ENCODE data around the gene MREG. TPM values are rescaled to one million over a fixed set of nuclear protein-coding genes. Genes with fewer than 3 reads are reported as not detected.

The MREG gene
- total and polyA plus RNA-seq, 9 of the 15 experiments (the other 6 are each of a cell fraction or from before 2014, with no cell fraction given) = 0.77 to 3.8 (median 2.3) TPM

DNA sequence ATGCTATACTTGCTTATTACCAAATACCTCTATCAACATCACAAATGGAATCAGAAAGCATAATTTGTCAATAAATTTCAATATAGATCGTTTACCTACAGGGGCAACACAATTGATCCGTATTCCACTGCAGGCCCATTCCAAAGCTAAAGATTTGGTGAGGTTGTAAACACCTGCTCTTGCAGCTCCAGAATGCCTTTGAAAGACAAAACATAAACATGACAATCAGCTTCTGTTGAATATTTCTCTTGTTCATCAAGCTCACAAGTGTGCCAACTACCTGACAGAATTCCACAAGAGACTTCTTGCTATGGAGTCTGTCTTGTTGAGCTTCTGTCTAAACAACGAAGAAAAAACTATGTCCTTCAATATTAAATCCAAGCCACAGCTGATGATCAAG, 38.0 kb upstream of the MREG start (continued):
- TF ChIP-seq YY1 (IDR thresholded peaks at IDR 0.05; ENCODE audit: borderline replicate concordance in 1 of 3, control insufficient read depth in 1 of 3, extremely low read depth in 1 of 3, insufficient read depth in 3 of 3, insufficient read length in 1 of 3, insufficient replicate concordance in 2 of 3, low read depth in 1 of 3, low read length in 2 of 3) = no peak

DNA sequence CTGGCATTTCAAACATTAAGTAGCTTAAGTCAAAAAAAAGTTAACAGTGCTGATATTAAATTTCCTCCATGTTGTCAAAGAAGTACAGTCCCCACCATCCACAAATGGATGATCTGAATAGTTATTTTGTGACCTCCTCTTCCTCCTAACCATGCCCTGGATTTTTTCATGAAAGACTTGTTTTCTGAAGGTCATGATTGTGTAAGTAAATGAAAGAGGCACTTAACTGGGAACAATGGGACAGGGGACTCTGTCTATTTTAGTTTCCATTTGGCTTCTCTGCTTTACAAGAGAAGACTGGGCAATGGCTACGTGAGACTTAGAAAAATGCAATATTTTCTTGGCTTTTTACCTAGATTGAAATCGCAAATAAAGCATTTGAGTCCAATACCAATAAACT, 36.1 kb upstream of the MREG start:
- no peaks in the 10 kb centered on the region for H3K36me3 ChIP-seq (ENCODE audit: control insufficient read depth, insufficient read depth, low read length)
- H3K27me3 ChIP-seq (ENCODE audit: control insufficient read depth in 2 of 2, insufficient read depth in 2 of 2, low read length in 2 of 2) = no peaks in the 10 kb centered on the region
- in situ Hi-C loops (cut with MboI) = no loop called here
- no peaks in the 10 kb centered on the region for H4K20me1 ChIP-seq (replicated peaks; ENCODE audit: control insufficient read depth, insufficient read depth, low read length)
- FAIRE-seq = no peak
- no peak overlapping the region for H3K27ac ChIP-seq (ENCODE audit: extremely low read depth, low read depth, low read length)
- H2AFZ ChIP-seq (ENCODE audit: low read depth, low read length) = no peak overlapping the region
- no TSS peak for BruUV-seq (replicated peaks)
- ATAC-seq = no peak
- CTCF ChIA-PET (ENCODE audit: low intra/inter-chr PET ratio) = no interaction called here
- 55% methylated on average over 2 of the region's 2 CpGs for WGBS (ENCODE audit: insufficient coverage, low coverage, missing lambda C conversion rate)
- H3K4me3 ChIP-seq = no peak overlapping the region
- H3K4me2 ChIP-seq (ENCODE audit: insufficient read depth, low read length) = no peak overlapping the region
- intact Hi-C loops (cut with micrococcal nuclease) = no loop called here
- no peaks in the 10 kb centered on the region for H3K79me2 ChIP-seq (ENCODE audit: control insufficient read depth, insufficient read depth, low read length)
- H3K9ac ChIP-seq (ENCODE audit: insufficient read depth in 1 of 2, low read depth in 2 of 2, low read length in 2 of 2) = no peak overlapping the region
- DNase-seq (ENCODE audit: extremely low read depth in 1 of 4, low spot score in 3 of 4) = no peak
- POLR2A ChIA-PET = interaction anchor here (1.0 kb wide), 1 partner anchor 32 kb away, joined by 3 read pairs; the partner anchor contains the start of genes PECR and TMEM169
- H3K9me3 ChIP-seq (replicated peaks; ENCODE audit: control insufficient read depth, insufficient read depth, low read depth, low read length) = no peaks in the 10 kb centered on the region
- no peaks in the 10 kb centered on the region for H3K9me1 ChIP-seq (ENCODE audit: control insufficient read depth, insufficient read depth, low read length)
- H3K4me1 ChIP-seq (replicated peaks in 1 of 2; ENCODE audit: control insufficient read depth in 2 of 2, insufficient read depth in 2 of 2, low read length in 2 of 2) = no peaks in the 10 kb centered on the region; a peak in 1 of 5 replicates
- TF ChIP-seq EHMT2 (IDR thresholded peaks at IDR 0.05) = no peak
- no peak for TF ChIP-seq BMI1 (IDR thresholded peaks at IDR 0.05; ENCODE audit: low read length)
- TF ChIP-seq POLR2A (conservative IDR thresholded peaks at IDR 0.05) = no peak
- TF ChIP-seq ZNF407 (IDR thresholded peaks at IDR 0.05; ENCODE audit: low read depth) = no peak
- TF ChIP-seq STAT6 (CRISPR knock-in tag; IDR thresholded peaks at IDR 0.05) = no peak
- TF ChIP-seq KAT8 (IDR thresholded peaks at IDR 0.05; ENCODE audit: low read depth) = no peak
- no peak for TF ChIP-seq SMARCB1 (IDR thresholded peaks at IDR 0.05; ENCODE audit: insufficient read length, low read depth)
- TF ChIP-seq HNRNPK (IDR thresholded peaks at IDR 0.05; ENCODE audit: low read depth, low read length, poor library complexity, severe bottlenecking) = no peak

Data from K562 (cell line).